WTC11 (cell line): ENCODE data around the gene PRR20G. TPM values are rescaled to one million over a fixed set of nuclear protein-coding genes. Genes with fewer than 3 reads are reported as not detected.

Experiments
- ATAC-seq: fragments of 200-7000 bp; cut with Tn5 transposase; 2 replicates; pipeline ENCODE4 v1.10.0; 2021; ENCODE audit warnings: mild to moderate bottlenecking, moderate library complexity
- CTCF ChIA-PET: fragments of 300-600 bp; sonication (Branson Sonifier 250); formaldehyde crosslinking; loops from one replicate; lab custom pipeline; 2021; ENCODE audit warnings: antibody characterized with exemption; lab: Charles Lee
- POLR2A ChIA-PET: fragments of 350-600 bp; sonication (Branson Sonifier 250); formaldehyde crosslinking; loops from one replicate; lab custom pipeline; 2021; ENCODE audit warnings: antibody characterized with exemption; lab: Charles Lee
- DNase-seq: peaks from one replicate; pipeline ENCODE4 v3.0.0; 2021; ENCODE audit warnings: low spot score
- H3K27ac Mint-ChIP-seq: 2 replicates; pipeline ENCODE4 v1.8.0; 2021; ENCODE audit warnings: mixed read lengths
- H3K27me3 Mint-ChIP-seq: 2 replicates; pipeline ENCODE4 v1.8.0; 2021; ENCODE audit warnings: low read depth, mild to moderate bottlenecking, moderate library complexity, mixed read lengths
- H3K36me3 Mint-ChIP-seq: 2 replicates; pipeline ENCODE4 v1.8.0; 2021; ENCODE audit warnings: mixed read lengths
- H3K4me1 Mint-ChIP-seq: 2 replicates; pipeline ENCODE4 v1.8.0; 2022; ENCODE audit warnings: mixed read lengths
- H3K4me3 Mint-ChIP-seq: 2 replicates; pipeline ENCODE4 v1.8.0; 2021; ENCODE audit warnings: mild to moderate bottlenecking, moderate library complexity, mixed read lengths
- H3K9me3 Mint-ChIP-seq: 2 replicates; pipeline ENCODE4 v1.8.0; 2021; ENCODE audit warnings: mixed read lengths
- EMX1 ChIP-seq: fragments of 250-450 bp; sonication (Bioruptor Pico); IDR thresholded peaks from 2 replicates; pipeline ENCODE4 v1.8.0; 2021; ENCODE audit warnings: mild to moderate bottlenecking
- FOXJ3 ChIP-seq: sonication (generic); formaldehyde crosslinking; IDR thresholded peaks from 2 replicates; pipeline ENCODE4 v1.9.0; 2021; ENCODE audit warnings: missing genetic modification reagents, mild to moderate bottlenecking, borderline replicate concordance
- FOXK1 ChIP-seq: sonication (generic); formaldehyde crosslinking; IDR thresholded peaks from 2 replicates; pipeline ENCODE4 v1.8.0; 2022; ENCODE audit warnings: mild to moderate bottlenecking, moderate library complexity, missing genetic modification reagents
- FOXP1 ChIP-seq: sonication (generic); formaldehyde crosslinking; IDR thresholded peaks from 2 replicates; pipeline ENCODE4 v1.8.0; 2022; ENCODE audit warnings: missing genetic modification reagents, mild to moderate bottlenecking, moderate library complexity, borderline replicate concordance
- HMGA2 ChIP-seq: fragments of 250-450 bp; sonication (Bioruptor Pico); IDR thresholded peaks from 2 replicates; pipeline ENCODE4 v1.4.0; 2021; ENCODE audit warnings: mild to moderate bottlenecking, moderate library complexity
- NFATC4 ChIP-seq: fragments of 250-450 bp; sonication (Bioruptor Pico); IDR thresholded peaks from 2 replicates; pipeline ENCODE4 v1.9.0; 2021; ENCODE audit warnings: mild to moderate bottlenecking
- PRRX2 ChIP-seq: fragments of 250-450 bp; sonication (Bioruptor Pico); IDR thresholded peaks from 2 replicates; pipeline ENCODE4 v1.8.0; 2021; ENCODE audit warnings: mild to moderate bottlenecking
- ZBTB21 ChIP-seq: sonication (generic); formaldehyde crosslinking; IDR thresholded peaks from 2 replicates; pipeline ENCODE4 v1.8.1; 2023; ENCODE audit warnings: mild to moderate bottlenecking, missing genetic modification reagents, borderline replicate concordance
- ZNF138 ChIP-seq: sonication (generic); formaldehyde crosslinking; conservative IDR thresholded peaks from 2 replicates; pipeline ENCODE4 v1.8.1; 2022; ENCODE audit warnings: mild to moderate bottlenecking, moderate library complexity, missing genetic modification reagents
- ZNF219 ChIP-seq: sonication (generic); formaldehyde crosslinking; IDR thresholded peaks from 2 replicates; pipeline ENCODE4 v1.8.0; 2023; ENCODE audit warnings: missing genetic modification reagents, mild to moderate bottlenecking, borderline replicate concordance
- total RNA-seq: library from RNA; stranded (reverse); gene quantifications from 3 replicates; pipeline ENCODE4 v1.2.3, GENCODE V29; 2021
- TF ChIP-seq, protein P1 (sequence below): sonication (generic); formaldehyde crosslinking; IDR thresholded peaks from 2 replicates; pipeline ENCODE4 v1.8.0; 2022; ENCODE audit warnings: mild to moderate bottlenecking, missing genetic modification reagents
- TF ChIP-seq, protein P2 (sequence below): sonication (generic); formaldehyde crosslinking; IDR thresholded peaks from 2 replicates; pipeline ENCODE4 v1.8.0; 2022; ENCODE audit warnings: missing genetic modification reagents
- TF ChIP-seq, protein P3 (sequence below): sonication (generic); formaldehyde crosslinking; IDR thresholded peaks from 2 replicates; pipeline ENCODE4 v1.8.0; 2022; ENCODE audit warnings: mild to moderate bottlenecking, missing genetic modification reagents
- TF ChIP-seq, protein P4 (sequence below): sonication (generic); formaldehyde crosslinking; IDR thresholded peaks from 2 replicates; pipeline ENCODE4 v1.8.1; 2023; ENCODE audit warnings: mild to moderate bottlenecking, missing genetic modification reagents
- TF ChIP-seq, protein P5 (sequence below): fragments of 250-450 bp; sonication (Bioruptor Pico); IDR thresholded peaks from 2 replicates; pipeline ENCODE4 v1.9.0; 2021; ENCODE audit warnings: moderate library complexity, mild to moderate bottlenecking, inconsistent platforms, borderline replicate concordance
- TF ChIP-seq, protein P6 (sequence below): sonication (generic); formaldehyde crosslinking; IDR thresholded peaks from 2 replicates; pipeline ENCODE4 v1.8.0; 2023; ENCODE audit warnings: mild to moderate bottlenecking, missing genetic modification reagents
- TF ChIP-seq, protein P7 (sequence below): fragments of 250-450 bp; sonication (Bioruptor Pico); conservative IDR thresholded peaks from 2 replicates; pipeline ENCODE4 v1.9.0; 2021; ENCODE audit warnings: mild to moderate bottlenecking

Gene PRR20G
- total RNA-seq, 1 experiment from 2014 or later: not detected

DNA sequence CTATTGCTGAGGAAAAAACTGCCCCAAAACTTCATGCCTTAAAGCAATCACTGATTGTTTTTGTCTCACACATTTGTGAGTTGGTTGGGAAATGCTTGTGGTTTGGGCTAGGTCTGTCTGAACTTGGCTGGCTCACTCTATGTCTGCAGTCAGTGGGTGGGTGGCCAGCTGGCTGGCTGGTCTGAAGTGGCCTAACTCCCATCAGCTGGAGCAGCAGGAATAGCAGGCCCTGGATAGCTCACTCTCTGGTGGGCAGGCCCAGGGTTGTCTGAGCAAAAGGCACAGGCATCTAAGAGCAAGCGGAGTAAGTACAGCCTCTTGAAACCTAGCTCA lies 37.7 kb upstream of the PRR20G start (continued):
- TF ChIP-seq, protein P1, sequence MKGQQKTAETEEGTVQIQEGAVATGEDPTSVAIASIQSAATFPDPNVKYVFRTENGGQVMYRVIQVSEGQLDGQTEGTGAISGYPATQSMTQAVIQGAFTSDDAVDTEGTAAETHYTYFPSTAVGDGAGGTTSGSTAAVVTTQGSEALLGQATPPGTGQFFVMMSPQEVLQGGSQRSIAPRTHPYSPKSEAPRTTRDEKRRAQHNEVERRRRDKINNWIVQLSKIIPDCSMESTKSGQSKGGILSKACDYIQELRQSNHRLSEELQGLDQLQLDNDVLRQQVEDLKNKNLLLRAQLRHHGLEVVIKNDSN: no peak
- TF ChIP-seq, protein P2, sequence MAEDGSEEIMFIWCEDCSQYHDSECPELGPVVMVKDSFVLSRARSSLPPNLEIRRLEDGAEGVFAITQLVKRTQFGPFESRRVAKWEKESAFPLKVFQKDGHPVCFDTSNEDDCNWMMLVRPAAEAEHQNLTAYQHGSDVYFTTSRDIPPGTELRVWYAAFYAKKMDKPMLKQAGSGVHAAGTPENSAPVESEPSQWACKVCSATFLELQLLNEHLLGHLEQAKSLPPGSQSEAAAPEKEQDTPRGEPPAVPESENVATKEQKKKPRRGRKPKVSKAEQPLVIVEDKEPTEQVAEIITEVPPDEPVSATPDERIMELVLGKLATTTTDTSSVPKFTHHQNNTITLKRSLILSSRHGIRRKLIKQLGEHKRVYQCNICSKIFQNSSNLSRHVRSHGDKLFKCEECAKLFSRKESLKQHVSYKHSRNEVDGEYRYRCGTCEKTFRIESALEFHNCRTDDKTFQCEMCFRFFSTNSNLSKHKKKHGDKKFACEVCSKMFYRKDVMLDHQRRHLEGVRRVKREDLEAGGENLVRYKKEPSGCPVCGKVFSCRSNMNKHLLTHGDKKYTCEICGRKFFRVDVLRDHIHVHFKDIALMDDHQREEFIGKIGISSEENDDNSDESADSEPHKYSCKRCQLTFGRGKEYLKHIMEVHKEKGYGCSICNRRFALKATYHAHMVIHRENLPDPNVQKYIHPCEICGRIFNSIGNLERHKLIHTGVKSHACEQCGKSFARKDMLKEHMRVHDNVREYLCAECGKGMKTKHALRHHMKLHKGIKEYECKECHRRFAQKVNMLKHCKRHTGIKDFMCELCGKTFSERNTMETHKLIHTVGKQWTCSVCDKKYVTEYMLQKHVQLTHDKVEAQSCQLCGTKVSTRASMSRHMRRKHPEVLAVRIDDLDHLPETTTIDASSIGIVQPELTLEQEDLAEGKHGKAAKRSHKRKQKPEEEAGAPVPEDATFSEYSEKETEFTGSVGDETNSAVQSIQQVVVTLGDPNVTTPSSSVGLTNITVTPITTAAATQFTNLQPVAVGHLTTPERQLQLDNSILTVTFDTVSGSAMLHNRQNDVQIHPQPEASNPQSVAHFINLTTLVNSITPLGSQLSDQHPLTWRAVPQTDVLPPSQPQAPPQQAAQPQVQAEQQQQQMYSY (CRISPR knock-in tag): no peak
- TF ChIP-seq ZNF219 (CRISPR knock-in tag): no peak
- TF ChIP-seq FOXJ3 (CRISPR knock-in tag): no peak
- no peak for TF ChIP-seq PRRX2

DNA sequence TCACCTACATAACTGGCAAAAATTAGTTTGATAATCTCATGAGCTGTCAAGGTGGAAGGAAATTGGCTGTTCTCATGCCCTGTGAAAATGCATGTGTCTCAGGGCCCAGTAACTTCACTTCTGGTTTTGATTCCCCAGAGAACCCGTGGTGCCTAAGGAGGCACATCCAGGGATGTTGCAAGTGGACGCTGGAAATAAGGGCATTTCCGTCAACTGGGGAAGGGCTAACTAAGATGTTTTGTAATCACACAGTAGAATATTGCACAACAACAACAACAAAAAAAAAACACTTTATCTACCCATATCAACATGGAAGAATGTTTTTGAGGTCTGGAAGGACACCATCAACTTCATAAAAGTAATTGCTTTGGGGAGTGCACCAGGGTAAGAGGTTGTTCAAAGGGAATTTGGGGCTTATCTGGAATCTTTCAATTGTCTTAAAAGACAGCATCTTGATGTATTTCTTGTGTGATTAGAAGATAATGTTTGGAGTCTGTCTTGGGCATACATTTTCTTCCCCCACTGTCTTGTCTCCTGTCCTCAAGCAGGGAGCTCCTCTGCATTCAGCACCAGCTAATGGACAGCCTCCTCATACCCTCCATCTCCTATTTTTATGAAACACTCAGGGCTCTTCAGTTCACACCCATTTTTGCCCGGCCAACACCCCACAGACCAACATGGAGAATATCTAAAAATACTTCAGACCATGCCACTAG lies 37.2 kb upstream of the PRR20G start:
- Mint-ChIP-seq H3K9me3 (peaks cover 34% of the 10 kb centered on the region), H3K4me3 (no peak overlapping the region), H3K27me3 (no peaks in the 10 kb centered on the region; the same call in 1 of the 2 replicates), H3K4me1 (no peaks in the 10 kb centered on the region), H3K36me3 (no peaks in the 10 kb centered on the region), H3K27ac (no peak overlapping the region)
- ChIA-PET POLR2A (no interaction called here), CTCF (no interaction called here)
- TF ChIP-seq ZBTB21 (CRISPR knock-in tag): no peak
- TF ChIP-seq, protein P3, sequence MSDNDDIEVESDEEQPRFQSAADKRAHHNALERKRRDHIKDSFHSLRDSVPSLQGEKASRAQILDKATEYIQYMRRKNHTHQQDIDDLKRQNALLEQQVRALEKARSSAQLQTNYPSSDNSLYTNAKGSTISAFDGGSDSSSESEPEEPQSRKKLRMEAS (CRISPR knock-in tag): no peak
- no peak for TF ChIP-seq FOXP1
- TF ChIP-seq, protein P4, sequence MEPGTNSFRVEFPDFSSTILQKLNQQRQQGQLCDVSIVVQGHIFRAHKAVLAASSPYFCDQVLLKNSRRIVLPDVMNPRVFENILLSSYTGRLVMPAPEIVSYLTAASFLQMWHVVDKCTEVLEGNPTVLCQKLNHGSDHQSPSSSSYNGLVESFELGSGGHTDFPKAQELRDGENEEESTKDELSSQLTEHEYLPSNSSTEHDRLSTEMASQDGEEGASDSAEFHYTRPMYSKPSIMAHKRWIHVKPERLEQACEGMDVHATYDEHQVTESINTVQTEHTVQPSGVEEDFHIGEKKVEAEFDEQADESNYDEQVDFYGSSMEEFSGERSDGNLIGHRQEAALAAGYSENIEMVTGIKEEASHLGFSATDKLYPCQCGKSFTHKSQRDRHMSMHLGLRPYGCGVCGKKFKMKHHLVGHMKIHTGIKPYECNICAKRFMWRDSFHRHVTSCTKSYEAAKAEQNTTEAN: no peak
- no peak for TF ChIP-seq EMX1 (CRISPR knock-in tag)
- TF ChIP-seq, protein P5, sequence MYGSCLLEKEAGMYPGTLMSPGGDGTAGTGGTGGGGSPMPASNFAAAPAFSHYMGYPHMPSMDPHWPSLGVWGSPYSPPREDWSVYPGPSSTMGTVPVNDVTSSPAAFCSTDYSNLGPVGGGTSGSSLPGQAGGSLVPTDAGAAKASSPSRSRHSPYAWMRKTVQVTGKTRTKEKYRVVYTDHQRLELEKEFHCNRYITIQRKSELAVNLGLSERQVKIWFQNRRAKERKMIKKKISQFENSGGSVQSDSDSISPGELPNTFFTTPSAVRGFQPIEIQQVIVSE (CRISPR knock-in tag): no peak
- TF ChIP-seq, protein P6, sequence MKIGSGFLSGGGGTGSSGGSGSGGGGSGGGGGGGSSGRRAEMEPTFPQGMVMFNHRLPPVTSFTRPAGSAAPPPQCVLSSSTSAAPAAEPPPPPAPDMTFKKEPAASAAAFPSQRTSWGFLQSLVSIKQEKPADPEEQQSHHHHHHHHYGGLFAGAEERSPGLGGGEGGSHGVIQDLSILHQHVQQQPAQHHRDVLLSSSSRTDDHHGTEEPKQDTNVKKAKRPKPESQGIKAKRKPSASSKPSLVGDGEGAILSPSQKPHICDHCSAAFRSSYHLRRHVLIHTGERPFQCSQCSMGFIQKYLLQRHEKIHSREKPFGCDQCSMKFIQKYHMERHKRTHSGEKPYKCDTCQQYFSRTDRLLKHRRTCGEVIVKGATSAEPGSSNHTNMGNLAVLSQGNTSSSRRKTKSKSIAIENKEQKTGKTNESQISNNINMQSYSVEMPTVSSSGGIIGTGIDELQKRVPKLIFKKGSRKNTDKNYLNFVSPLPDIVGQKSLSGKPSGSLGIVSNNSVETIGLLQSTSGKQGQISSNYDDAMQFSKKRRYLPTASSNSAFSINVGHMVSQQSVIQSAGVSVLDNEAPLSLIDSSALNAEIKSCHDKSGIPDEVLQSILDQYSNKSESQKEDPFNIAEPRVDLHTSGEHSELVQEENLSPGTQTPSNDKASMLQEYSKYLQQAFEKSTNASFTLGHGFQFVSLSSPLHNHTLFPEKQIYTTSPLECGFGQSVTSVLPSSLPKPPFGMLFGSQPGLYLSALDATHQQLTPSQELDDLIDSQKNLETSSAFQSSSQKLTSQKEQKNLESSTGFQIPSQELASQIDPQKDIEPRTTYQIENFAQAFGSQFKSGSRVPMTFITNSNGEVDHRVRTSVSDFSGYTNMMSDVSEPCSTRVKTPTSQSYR: no peak
- TF ChIP-seq ZNF138: no peak
- TF ChIP-seq NFATC4 (CRISPR knock-in tag): no peak
- no peak for TF ChIP-seq HMGA2
- no peak for TF ChIP-seq FOXK1
- TF ChIP-seq, protein P7, sequence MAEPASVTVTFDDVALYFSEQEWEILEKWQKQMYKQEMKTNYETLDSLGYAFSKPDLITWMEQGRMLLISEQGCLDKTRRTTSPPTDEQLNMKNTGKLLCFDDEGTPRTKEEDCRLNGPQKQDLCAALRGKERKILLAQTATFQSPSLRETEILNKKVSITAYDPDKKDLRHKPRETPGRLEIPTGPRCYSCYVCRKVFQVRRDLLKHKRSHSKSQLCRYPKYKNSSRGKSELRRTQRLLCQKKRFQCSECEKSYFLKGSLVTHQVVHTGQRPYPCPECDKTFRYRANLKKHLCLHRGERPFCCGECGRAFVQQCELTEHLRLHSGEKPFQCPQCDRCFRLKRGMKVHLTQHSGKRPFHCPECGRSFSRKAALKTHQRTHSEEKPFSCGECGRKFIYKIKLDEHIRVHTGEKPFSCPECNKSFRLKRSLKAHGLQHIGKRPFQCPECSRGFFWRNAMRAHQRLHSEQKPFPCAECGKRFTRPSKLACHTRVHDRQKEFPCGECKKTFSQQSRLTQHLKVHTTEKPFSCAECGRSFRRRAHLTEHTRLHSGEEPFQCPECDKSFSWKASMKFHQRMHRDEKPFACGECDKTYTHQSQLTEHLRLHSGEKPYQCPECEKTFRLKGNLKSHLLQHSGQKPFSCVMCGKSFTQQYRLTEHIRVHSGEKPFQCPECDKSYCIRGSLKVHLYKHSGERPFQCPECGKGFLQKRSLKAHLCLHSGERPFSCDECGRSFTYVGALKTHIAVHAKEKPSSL: no peak
- no peak for DNase-seq
- no peak for ATAC-seq
